Activated T-cell treated with anti-CD3 and anti-CD28 coated beads for 4 hours (primary cell): ENCODE data around the gene NFIA.

Experiments
- DNase-seq: peaks from one replicate; pipeline ENCODE4 v3.0.0-alpha.2; 2020

Gene NFIA

DNA sequence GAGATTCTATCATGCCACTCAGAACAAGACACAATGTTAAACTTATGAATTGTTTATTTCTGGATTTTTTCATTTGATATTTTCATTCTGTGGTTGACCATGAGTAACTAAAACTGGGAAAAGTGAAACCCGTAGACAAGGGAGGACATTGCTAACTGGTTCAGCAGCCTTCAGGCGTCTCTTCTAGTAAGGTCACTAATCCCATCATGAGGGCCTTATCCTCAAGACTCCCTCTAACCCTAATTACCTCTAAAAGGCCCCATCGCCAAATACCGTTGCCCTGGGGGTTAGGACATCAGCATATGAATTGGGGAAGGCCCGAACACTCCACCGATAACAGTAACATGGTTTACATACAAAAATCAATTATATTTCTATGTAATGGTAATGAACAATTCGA, 394.9 kb downstream of the NFIA start:
- DNase-seq, result no peak

GRCh38 chr1:61480273-61480935, 398.0 kb downstream of the NFIA start:
- no peak for DNase-seq

GRCh38 chr1:61481315-61481715, 399.0 kb downstream of the NFIA start:
- no peak for DNase-seq

DNA sequence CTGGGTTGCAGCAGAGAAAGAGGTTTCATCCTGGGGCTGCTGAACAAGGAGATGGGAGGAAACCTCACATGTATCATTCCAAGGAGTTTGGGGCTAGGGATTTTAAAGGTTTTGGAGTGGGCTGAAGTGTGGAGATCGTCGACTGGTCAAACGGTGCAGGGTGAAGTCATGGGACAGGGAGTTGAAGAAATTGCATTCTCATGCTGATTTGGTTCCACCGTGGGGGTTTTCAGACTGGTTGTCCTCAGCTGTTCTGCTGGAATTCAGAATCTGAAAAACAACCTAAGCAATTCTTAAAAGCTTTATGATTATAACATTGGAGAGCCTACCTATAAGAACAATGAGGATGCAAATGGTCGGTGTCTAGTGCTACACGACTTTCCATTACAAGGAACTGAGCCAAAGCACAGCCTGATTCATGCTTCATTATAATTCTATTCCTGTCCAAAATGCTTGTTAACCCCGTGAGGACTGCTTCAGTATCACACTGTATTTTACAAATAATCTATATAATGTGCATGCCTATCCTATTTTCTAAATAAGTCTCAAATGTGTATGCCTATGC, 399.9 kb downstream of the NFIA start:
- no peak for DNase-seq

- DNase-seq, result no peak
Observed at GRCh38 chr1:61486783-61487536, 404.6 kb downstream of the NFIA start.

DNA sequence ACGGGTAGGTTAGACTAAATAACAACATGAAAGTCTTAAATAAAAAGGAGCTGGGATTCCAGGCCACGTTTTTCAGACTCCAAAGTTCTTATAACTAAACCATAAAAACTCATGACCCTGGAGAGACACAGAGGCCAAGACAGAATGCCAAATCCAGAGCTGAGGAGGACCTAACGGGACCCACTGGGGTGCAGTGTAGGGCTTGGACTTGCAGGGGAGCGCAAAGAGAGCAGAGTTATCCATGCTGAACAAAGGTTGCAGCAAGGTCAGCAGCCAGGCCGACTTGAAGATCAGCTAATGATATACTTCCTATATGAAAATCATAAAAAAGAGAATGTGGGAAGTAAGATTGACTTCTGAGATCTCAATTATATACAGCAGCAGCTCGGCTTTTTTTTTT, 405.4 kb downstream of the NFIA start:
- no peak for DNase-seq

GRCh38 chr1:61490924-61491323, 408.6 kb downstream of the NFIA start:
- DNase-seq, result no peak

DNA sequence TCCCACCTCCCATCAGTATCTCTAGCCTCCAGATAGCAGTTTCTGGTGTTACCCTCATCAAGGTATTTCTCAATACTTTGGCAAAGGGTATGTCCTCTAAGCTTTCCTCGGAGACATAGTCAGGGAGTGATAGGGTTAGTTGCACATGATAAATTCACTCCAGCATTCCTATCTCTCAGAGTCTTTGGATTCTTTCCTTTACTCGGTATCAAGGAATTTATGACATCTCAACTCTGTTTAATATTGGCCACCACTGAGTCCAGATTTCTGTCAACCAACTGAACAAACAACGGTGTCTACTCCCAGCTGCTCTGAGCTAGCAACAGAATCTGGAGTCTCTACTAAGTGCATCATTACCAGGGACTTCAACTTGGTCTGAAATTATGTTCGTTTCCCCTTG, 409.1 kb downstream of the NFIA start:
- DNase-seq, result no peak

DNA sequence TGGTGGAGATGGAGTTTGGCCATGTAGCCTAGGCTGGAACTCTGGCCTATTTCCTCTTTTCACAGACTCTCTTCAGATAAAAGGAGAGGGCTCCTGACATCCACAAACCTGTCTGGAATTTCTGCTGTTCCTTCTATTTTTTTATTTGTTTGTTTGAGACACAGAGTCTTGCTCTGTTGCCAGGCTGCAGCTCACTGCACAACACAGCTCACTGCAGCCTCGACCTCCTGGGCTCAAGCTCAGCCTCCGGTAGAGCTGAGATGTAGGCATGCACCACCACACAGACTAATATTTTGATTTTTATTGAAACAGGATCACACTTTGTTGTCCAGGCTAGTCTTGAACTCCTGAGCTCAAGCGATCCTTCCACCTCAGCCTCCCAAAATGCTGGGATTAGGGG, 411.6 kb downstream of the NFIA start:
- no peak for DNase-seq

GRCh38 chr1:61496501-61496900, 414.1 kb downstream of the NFIA start:
- DNase-seq, result no peak

- no peak for DNase-seq
Observed at GRCh38 chr1:61497013-61497412, 414.7 kb downstream of the NFIA start.

- no peak for DNase-seq
Observed at GRCh38 chr1:61498342-61498741, 416.0 kb downstream of the NFIA start.

DNA sequence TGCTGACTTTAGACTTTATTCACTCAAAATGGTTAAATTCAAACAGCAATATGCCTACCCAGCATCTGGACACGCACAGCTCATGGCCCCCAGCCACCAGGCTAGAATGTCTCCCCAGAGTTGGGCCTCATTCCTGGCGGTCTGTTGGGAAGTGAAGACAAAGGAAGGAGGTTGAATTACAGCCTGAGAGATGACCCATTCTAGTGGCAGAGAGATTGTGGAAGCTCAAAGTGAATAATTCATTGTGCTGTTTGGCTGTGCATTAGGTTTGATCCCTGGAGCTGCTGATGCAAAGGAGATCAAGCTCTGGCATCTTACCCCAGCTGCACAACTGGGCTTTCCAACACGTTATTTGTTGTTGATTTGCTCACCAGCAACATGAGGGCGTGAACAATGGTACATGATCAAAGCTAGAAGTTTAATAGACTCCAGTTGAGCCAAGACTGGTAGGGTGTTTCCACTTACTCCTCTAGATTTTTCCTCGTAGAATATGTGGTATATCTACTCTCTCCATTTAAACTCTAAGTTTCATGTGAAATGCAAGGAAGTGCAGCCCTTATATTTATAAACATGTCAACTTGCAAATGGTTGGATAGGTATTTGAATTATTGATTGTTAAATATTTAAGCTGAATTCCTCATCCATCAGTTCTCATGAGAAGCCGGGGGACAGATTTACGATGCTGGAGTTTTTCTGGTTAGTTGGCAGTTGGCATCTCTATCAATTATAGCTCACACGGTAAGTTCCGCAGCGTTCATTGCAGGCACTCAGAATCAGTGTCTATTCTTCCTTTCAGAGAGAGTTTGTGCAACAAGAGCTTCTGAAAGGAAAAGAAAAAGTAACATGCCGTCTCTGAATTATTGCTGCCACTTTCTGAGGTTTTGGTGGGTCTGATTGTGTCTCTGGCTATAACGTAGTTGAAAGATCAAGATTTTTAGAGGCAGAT, 419.9 kb downstream of the NFIA start:
- DNase-seq, result no peak

GRCh38 chr1:61504305-61504704, 421.9 kb downstream of the NFIA start:
- DNase-seq, result no peak

DNA sequence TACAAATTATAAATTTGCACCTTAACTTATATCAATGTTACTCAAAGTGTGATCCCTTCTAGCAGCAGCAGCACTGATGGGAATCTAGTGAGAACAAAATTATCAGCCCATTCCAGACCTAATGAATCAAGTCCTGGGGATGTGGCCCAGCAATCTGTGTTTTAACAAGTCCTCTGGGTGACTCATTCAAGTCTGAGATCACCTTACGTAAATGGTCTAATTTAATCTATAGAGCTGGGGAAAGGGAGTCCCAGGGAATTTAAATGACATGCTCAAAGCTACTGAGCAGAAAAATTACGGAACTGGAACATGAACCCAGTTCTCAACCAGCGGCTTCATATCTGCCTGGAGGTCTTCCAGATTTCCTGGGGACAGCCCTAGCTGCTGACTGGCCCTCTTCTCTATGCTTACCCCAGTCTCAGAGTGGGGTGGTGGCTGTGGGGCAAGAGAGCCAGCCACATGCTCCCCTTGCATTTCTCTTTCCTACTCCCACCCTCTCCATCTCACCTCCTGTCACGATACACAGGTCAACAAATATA, 422.6 kb downstream of the NFIA start:
- DNase-seq, result no peak

DNA sequence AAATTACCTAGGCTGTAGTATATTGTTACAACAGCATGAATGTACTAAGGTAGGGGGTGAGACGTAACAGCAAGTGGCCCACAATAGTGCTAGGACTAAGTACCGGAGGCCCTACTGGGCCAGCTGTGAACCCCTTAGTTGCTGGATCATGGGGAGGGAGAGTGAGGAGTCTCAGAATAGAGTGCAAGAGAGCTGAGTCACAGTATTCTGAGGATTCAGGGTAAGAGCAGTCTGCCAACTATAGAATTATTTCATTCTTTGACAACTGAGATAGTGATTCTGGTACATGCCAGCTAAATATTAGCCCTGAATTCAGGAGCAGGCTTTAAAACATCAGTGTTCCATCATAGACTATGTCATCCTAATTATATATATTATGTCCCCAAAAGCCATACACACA, 423.9 kb downstream of the NFIA start:
- no peak for DNase-seq

GRCh38 chr1:61506944-61507500, 424.7 kb downstream of the NFIA start:
- DNase-seq, result no peak
